GM11168 (cell line): ENCODE data around the gene PHYHIPL.

Experiments
- in situ Hi-C: fragments of 300-500 bp; cut with MboI; formaldehyde crosslinking; loops from one replicate; pipeline ENCODE4 v1.12.0; 2022; ENCODE audit warnings: low sequenced_read_pairs; ENCODE audit not compliant: unreplicated experiment

The PHYHIPL gene

DNA sequence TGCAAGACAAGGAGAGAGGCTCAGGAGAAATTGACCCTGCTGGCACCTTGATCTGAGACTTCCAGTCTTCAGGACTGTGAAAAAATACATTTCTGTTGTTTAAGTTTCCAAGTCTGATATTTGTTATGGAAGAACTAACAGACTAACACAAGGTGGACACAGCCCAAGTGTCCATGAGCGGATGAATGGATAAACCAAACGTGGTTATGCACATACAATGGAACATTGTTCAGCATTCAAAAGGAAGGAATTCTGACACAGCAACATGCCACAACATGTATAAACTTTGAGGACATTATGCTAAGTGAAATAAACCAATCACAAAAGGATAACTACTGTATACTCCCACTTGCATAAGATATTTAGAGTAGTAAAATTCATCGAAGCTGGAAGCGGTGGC is 109.4 kb downstream of the PHYHIPL start:
- in situ Hi-C loops: no loop called here

DNA sequence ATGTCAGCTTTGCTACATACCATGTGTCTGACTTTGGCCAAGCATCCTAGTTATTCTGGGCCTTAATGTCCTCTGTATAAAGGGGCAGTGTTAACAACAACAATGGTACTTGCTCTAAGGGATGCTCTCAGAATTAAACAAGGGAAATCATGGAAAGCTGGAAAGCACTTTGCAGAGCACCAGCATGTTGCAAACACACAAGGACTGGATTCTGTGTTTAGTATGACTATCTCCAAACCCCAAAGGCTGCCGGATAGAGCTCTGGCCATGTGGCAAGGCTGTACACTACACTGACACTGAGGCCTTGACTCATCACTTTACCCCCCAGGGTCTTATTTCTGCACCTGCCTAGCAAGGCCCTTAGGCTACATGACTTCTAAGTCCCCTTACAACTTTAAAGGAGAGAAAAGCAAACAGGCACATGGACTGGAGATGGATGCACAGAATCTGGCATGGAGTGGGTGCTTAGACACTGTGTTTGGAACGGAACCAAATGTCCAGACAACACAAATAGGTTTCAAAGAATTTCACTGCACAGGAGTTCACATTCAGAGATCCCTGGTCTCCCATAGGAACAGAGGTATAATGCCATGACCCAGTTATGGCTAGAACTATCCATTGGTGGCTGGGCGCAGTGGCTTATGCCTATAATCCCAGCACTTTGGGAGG is 111.3 kb downstream of the PHYHIPL start:
- in situ Hi-C loops: no loop called here

DNA sequence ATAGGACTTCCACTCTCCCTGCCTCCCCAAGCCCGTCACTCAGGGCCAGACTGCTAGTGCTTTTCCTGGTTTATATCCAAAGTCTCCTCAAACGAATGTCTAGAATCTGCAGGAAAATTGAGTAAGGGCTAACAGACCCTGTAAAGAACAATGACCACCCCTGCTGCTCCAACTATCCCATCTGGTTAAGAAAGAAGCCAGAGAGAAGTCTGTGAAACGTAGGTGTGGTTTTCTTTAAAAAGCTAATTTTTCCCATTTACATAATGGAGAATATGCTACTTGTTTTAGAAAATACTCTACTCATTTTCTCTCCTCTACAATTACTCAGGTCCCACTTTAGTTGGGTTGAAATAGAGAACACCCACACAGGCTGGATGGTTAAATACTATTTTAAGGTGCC is 113.4 kb downstream of the PHYHIPL start:
- in situ Hi-C loops: no loop called here

DNA sequence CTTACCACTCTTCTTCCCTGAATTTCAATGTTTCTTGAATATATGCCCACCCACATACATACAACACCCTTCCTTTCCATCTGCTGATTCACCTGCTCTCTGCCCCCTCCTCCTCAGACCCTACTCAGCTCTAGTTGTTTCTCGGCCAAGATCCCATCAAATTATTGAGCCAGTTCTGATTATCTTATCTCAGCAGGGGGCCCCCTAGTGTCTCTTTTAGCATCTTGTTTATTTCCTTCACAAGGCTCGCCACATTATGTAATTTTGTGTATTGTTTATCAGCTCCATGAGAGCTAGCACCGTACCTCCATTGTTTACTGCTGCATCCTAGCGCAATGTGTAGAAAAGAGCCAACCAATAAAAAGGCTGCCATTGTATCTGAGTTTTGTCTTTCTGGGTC is 114.0 kb downstream of the PHYHIPL start:
- in situ Hi-C loops: no loop called here
